ENCODE results near the gene FLOT2.

DNA sequence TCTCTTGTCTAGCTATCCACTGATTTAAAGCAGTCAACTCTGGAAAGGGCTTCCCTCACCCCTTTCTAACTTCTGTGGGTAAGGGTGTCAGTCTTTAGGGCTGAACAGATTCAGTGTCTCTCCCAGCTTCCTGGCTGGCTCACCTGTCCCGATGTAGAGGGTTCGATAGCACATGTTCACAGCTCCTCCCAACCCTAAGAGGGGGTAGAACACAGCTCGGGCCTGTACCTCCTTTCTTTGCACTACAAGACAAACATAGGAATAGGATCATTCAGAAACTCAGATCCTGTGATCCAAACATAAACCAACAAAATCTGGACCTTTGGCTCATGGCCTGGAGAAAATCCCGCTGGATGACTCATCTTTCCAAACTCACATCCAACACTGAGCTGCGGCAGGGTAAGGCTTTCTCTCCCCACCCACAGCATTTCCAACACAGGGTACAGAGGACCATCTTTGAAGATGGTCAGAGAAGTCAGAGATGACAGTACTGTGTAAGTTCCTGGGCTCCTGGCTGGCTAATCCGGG, 11.2 kb upstream of the FLOT2 start:
- TF ChIP-seq, protein P1, sequence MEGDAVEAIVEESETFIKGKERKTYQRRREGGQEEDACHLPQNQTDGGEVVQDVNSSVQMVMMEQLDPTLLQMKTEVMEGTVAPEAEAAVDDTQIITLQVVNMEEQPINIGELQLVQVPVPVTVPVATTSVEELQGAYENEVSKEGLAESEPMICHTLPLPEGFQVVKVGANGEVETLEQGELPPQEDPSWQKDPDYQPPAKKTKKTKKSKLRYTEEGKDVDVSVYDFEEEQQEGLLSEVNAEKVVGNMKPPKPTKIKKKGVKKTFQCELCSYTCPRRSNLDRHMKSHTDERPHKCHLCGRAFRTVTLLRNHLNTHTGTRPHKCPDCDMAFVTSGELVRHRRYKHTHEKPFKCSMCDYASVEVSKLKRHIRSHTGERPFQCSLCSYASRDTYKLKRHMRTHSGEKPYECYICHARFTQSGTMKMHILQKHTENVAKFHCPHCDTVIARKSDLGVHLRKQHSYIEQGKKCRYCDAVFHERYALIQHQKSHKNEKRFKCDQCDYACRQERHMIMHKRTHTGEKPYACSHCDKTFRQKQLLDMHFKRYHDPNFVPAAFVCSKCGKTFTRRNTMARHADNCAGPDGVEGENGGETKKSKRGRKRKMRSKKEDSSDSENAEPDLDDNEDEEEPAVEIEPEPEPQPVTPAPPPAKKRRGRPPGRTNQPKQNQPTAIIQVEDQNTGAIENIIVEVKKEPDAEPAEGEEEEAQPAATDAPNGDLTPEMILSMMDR (IDR thresholded peaks at IDR 0.05) = no peak
- no peak for TF ChIP-seq POLR2A (IDR thresholded peaks at IDR 0.05)

Measured in uterus (tissue), 2 donors.